ENCODE data around the gene XPC. TPM values are rescaled to one million over a fixed set of nuclear protein-coding genes. Genes with fewer than 3 reads are reported as not detected.

The XPC gene
- total RNA-seq, 1 experiment from 2014 or later, result 34.9 TPM

GRCh38 chr3:14177580-14178246 lies 688 bp downstream of the XPC start:
- H3K9me3 Mint-ChIP-seq, result no peaks in the 10 kb centered on the region
- DNase-seq (ENCODE audit: low spot score) (no peak), ATAC-seq (no peak)
- peak overlapping the region; percentile 60 for H3K27ac Mint-ChIP-seq
- ChIA-PET POLR2A (interaction anchor here (1.0 kb wide), 1 partner anchor 29 kb away, joined by 3 read pairs; no protein-coding TSS in a partner anchor), CTCF (interaction anchor here (1.0 to 2.4 kb wide), 8 partner anchors 25 to 318 kb away, joined by 3 to 29 read pairs (median 4); no protein-coding TSS in a partner anchor)
- H3K27me3 Mint-ChIP-seq (ENCODE audit: low read depth), result no peaks in the 10 kb centered on the region
- H3K36me3 Mint-ChIP-seq, result peaks cover 25% of the 10 kb centered on the region
- H3K4me1 Mint-ChIP-seq, result peaks cover 29% of the 10 kb centered on the region
- peak overlapping the region; percentile 93 for H3K4me3 Mint-ChIP-seq
- no peak for TF ChIP-seq USF1 (CRISPR knock-in tag; IDR thresholded peaks at IDR 0.05)
- TF ChIP-seq SOX15 (CRISPR knock-in tag; IDR thresholded peaks at IDR 0.05), result no peak
- no peak for TF ChIP-seq IRF1 (CRISPR knock-in tag; IDR thresholded peaks at IDR 0.05)
- no peak for TF ChIP-seq CREM (CRISPR knock-in tag; IDR thresholded peaks at IDR 0.05)
- TF ChIP-seq JUN (CRISPR knock-in tag; IDR thresholded peaks at IDR 0.05), result no peak
- TF ChIP-seq KAT7 (CRISPR knock-in tag; IDR thresholded peaks at IDR 0.05; ENCODE audit: borderline replicate concordance), result no peak
- no peak for TF ChIP-seq E2F5 (CRISPR knock-in tag; IDR thresholded peaks at IDR 0.05)
- no peak for TF ChIP-seq ELF4 (CRISPR knock-in tag; IDR thresholded peaks at IDR 0.05; ENCODE audit: low read depth)
- TF ChIP-seq ZBTB43 (CRISPR knock-in tag; IDR thresholded peaks at IDR 0.05), result no peak
- no peak for TF ChIP-seq ESRRA (CRISPR knock-in tag; IDR thresholded peaks at IDR 0.05; ENCODE audit: borderline replicate concordance)
- no peak for TF ChIP-seq JAZF1 (CRISPR knock-in tag; IDR thresholded peaks at IDR 0.05)
- TF ChIP-seq OVOL2 (CRISPR knock-in tag; IDR thresholded peaks at IDR 0.05; ENCODE audit: borderline replicate concordance), result no peak
- TF ChIP-seq TP53 (CRISPR knock-in tag; IDR thresholded peaks at IDR 0.05), result no peak
- no peak for TF ChIP-seq EMX1 (CRISPR knock-in tag; IDR thresholded peaks at IDR 0.05)
- TF ChIP-seq STAT6 (CRISPR knock-in tag; conservative IDR thresholded peaks at IDR 0.05; ENCODE audit: low read depth), result no peak

GRCh38 chr3:14175383-14176037 lies 2.9 kb downstream of the XPC start:
- H3K4me3 Mint-ChIP-seq, result no peak overlapping the region
- 0 out of 2 replicates have a peak overlapping the region, but pooled peaks have one; percentile 7 for H3K27ac Mint-ChIP-seq
- ATAC-seq (no peak), DNase-seq (ENCODE audit: low spot score) (no peak)
- ChIA-PET CTCF (interaction anchor here (0.6 to 3.6 kb wide), 3 partner anchors 28 to 475 kb away, joined by 3 to 18 read pairs (median 3); no protein-coding TSS in a partner anchor), POLR2A (no interaction called here)
- H3K4me1 Mint-ChIP-seq, result peaks cover 29% of the 10 kb centered on the region
- H3K27me3 Mint-ChIP-seq (ENCODE audit: low read depth), result no peaks in the 10 kb centered on the region
- H3K9me3 Mint-ChIP-seq, result no peaks in the 10 kb centered on the region
- peaks cover 25% of the 10 kb centered on the region for H3K36me3 Mint-ChIP-seq
- TF ChIP-seq ZNF121 (CRISPR knock-in tag; IDR thresholded peaks at IDR 0.05) (no peak), ZNF532 (CRISPR knock-in tag; IDR thresholded peaks at IDR 0.05; ENCODE audit: borderline replicate concordance) (no peak), ATF1 (CRISPR knock-in tag; IDR thresholded peaks at IDR 0.05) (no peak), ZNF396 (CRISPR knock-in tag; IDR thresholded peaks at IDR 0.05; ENCODE audit: borderline replicate concordance) (no peak), SMAD4 (CRISPR knock-in tag; IDR thresholded peaks at IDR 0.05) (no peak), ZMAT4 (CRISPR knock-in tag; IDR thresholded peaks at IDR 0.05) (no peak), ATF3 (CRISPR knock-in tag; conservative IDR thresholded peaks at IDR 0.05) (no peak), MAX (CRISPR knock-in tag; IDR thresholded peaks at IDR 0.05) (no peak)

All from WTC11 (cell line).